Liver (tissue), 9 donors: Measurements from ENCODE around the gene CDH3. TPM values are rescaled to one million over a fixed set of nuclear protein-coding genes. Genes with fewer than 3 reads are reported as not detected.
A peak's percentile ranks its signal among the peaks of the same experiment; 100 is the strongest.

Experiments used
- DNase-seq: peaks from one replicate; pipeline ENCODE4 v3.0.0-alpha.2; 2017; ENCODE audit warnings: low spot score
- H3K27ac ChIP-seq, 2 donors: one replicate each; pipeline ENCODE4 v1.7.0; 2013; ENCODE audit warnings: inconsistent platforms in 2 of 2, low read length in 2 of 2, control low read depth in 1 of 2, low read depth in 1 of 2, mild to moderate bottlenecking in 1 of 2
- H3K27me3 ChIP-seq, 4 donors: one replicate each; pipeline versions ENCODE4 v1.6.1 to v1.7.0; 2013; ENCODE audit warnings: low read length in 3 of 4, inconsistent platforms in 1 of 4, mild to moderate bottlenecking in 1 of 4, moderate library complexity in 1 of 4; ENCODE audit not compliant: control insufficient read depth in 4 of 4, insufficient read depth in 4 of 4
- H3K36me3 ChIP-seq, 4 donors: one replicate each; pipeline versions ENCODE4 v1.6.1 to v1.7.0; 2013; ENCODE audit warnings: low read length in 3 of 4, mild to moderate bottlenecking in 3 of 4, low read depth in 1 of 4, moderate library complexity in 1 of 4; ENCODE audit not compliant: control insufficient read depth in 4 of 4, insufficient read depth in 3 of 4
- H3K4me1 ChIP-seq, 4 donors: one replicate each; pipeline versions ENCODE4 v1.6.1 to v1.7.0; 2013; ENCODE audit warnings: low read length in 3 of 4, mild to moderate bottlenecking in 3 of 4, moderate library complexity in 1 of 4; ENCODE audit not compliant: control insufficient read depth in 4 of 4, insufficient read depth in 4 of 4
- H3K4me3 ChIP-seq, 3 donors: one replicate each; pipeline versions ENCODE4 v1.6.1 to v1.7.0; 2013; ENCODE audit warnings: low read length in 3 of 3, control low read depth in 1 of 3, low read depth in 1 of 3, mild to moderate bottlenecking in 1 of 3
- H3K9ac ChIP-seq, 2 donors: one replicate each; pipeline ENCODE4 v1.7.0; 2013; ENCODE audit warnings: low read length in 2 of 2, mild to moderate bottlenecking in 2 of 2, moderate library complexity in 2 of 2, control low read depth in 1 of 2, low read depth in 1 of 2
- H3K9me3 ChIP-seq, 4 donors: one replicate each; pipeline versions ENCODE4 v1.6.1 to v1.7.0; 2013; ENCODE audit warnings: low read length in 3 of 4; ENCODE audit not compliant: control insufficient read depth in 4 of 4
- CTCF ChIP-seq: fragments of 150-350 bp; IDR thresholded peaks from 2 replicates; pipeline ENCODE4 v1.5.1; 2017; ENCODE audit warnings: improper control_type of control experiment, low read depth, low read length; ENCODE audit not compliant: missing input control
- FOXA1 ChIP-seq: IDR thresholded peaks from 2 replicates; pipeline ENCODE4 v1.6.1; 2016; ENCODE audit warnings: antibody characterized with exemption
- FOXA2 ChIP-seq: IDR thresholded peaks from 2 replicates; pipeline ENCODE4 v1.6.1; 2016; ENCODE audit warnings: antibody characterized with exemption
- GABPA ChIP-seq, 2 donors: IDR thresholded peaks in 1 of 2; conservative IDR thresholded peaks in 1 of 2; 2 replicates each; pipeline ENCODE4 v1.6.1; 2016; ENCODE audit warnings: antibody characterized with exemption in 2 of 2, mild to moderate bottlenecking in 1 of 2, moderate library complexity in 1 of 2
- HNF4G ChIP-seq: IDR thresholded peaks from 2 replicates; pipeline ENCODE4 v1.6.1; 2016; ENCODE audit warnings: antibody characterized with exemption
- JUND ChIP-seq, 2 donors: IDR thresholded peaks; 2 replicates each; pipeline ENCODE4 v1.6.1; 2016; ENCODE audit warnings: antibody characterized with exemption in 2 of 2
- MAX ChIP-seq: IDR thresholded peaks from 2 replicates; pipeline ENCODE4 v1.6.1; 2016; ENCODE audit warnings: antibody characterized with exemption
- NR2F2 ChIP-seq: IDR thresholded peaks from 2 replicates; pipeline ENCODE4 v1.6.1; 2016; ENCODE audit warnings: antibody characterized with exemption
- RAD21 ChIP-seq, 2 donors: IDR thresholded peaks; 2 replicates each; pipeline ENCODE4 v1.6.1; 2016; ENCODE audit warnings: antibody characterized with exemption in 2 of 2, mild to moderate bottlenecking in 2 of 2
- RXRA ChIP-seq, 2 donors: IDR thresholded peaks; 2 replicates each; pipeline ENCODE4 v1.6.1; 2017 to 2018; ENCODE audit warnings: antibody characterized with exemption in 2 of 2, mild to moderate bottlenecking in 1 of 2
- SP1 ChIP-seq: IDR thresholded peaks from 2 replicates; pipeline ENCODE4 v1.6.1; 2018; ENCODE audit warnings: antibody characterized with exemption, mild to moderate bottlenecking
- YY1 ChIP-seq: IDR thresholded peaks from 2 replicates; pipeline ENCODE4 v1.6.1; 2016; ENCODE audit warnings: antibody characterized with exemption, mild to moderate bottlenecking
- ZBTB33 ChIP-seq: IDR thresholded peaks from 2 replicates; pipeline ENCODE4 v1.6.1; 2016; ENCODE audit warnings: antibody characterized with exemption
- WGBS: extraction: QIAGEN DNeasy Blood & Tissue Kit; methylation state at CpG from one replicate; pipeline ENCODE4 v1.1.7; 2013; 5-methylcytosine and 5-hydroxymethylcytosine counted together
- polyA plus RNA-seq, 2 donors: library from polyadenylated mRNA; stranded (reverse) in 1 of 2; unstranded in 1 of 2; fragments of 200-250 nt in 1 of 2; fragments of >200 nt in 1 of 2; fragmentation: Nextera tagmentation in 1 of 2; extraction: Ambion mirVana in 1 of 2; gene quantifications; one replicate each; pipeline versions ENCODE4 v1.2.1 to v1.2.3, GENCODE V29; 2013 to 2015
- total RNA-seq, 2 donors: library from RNA; depleted of rRNA; stranded (reverse); fragments of >200 nt; gene quantifications; one replicate each; pipeline ENCODE4 v1.2.3, GENCODE V29; 2014
- donor health status: healthy.
- donor health status: healthy.
- donor health status: healthy.
- donor health status: healthy.
- donor health status: healthy.

Gene CDH3
- total and polyA plus RNA-seq, 4 donors, result 0.08 to 0.19 TPM; not detected in 2

- DNase-seq, result peak; percentile 86
- H3K27ac ChIP-seq, result no peak overlapping the region
- no peaks in the 10 kb centered on the region for H3K27me3 ChIP-seq
- H3K9ac ChIP-seq, result no peak overlapping the region
- no peak overlapping the region for H3K4me3 ChIP-seq
- no peaks in the 10 kb centered on the region for H3K36me3 ChIP-seq
- peaks cover 0 to 2% (median 0%) of the 10 kb centered on the region in 4 donors for H3K4me1 ChIP-seq
- TF ChIP-seq CTCF (peak; percentile 94), FOXA1 (no peak), ZBTB33 (no peak), RAD21 (IDR thresholded peaks at IDR 0.05) (peak; percentile 97 to 98), RXRA (IDR thresholded peaks at IDR 0.05) (peak; percentile 27 to 50), SP1 (peak; percentile 4), NR2F2 (no peak)
- 42% methylated on average over 15 of the region's 15 CpGs for WGBS
- H3K9me3 ChIP-seq, result no peaks in the 10 kb centered on the region
Measured at GRCh38 chr16:68704232-68704867, 59.2 kb downstream of the CDH3 start.

- H3K4me1 ChIP-seq, result peaks cover 0 to 4% (median under 1%) of the 10 kb centered on the region in 4 donors
- no peak for TF ChIP-seq RAD21 (IDR thresholded peaks at IDR 0.05)
- no peak for TF ChIP-seq MAX
- TF ChIP-seq FOXA2, result no peak
- TF ChIP-seq HNF4G, result no peak
- no peak for TF ChIP-seq CTCF
- no peak for TF ChIP-seq GABPA (IDR thresholded peaks at IDR 0.05 in 1 of 2, conservative IDR thresholded peaks at IDR 0.05 in 1 of 2)
- no peak for TF ChIP-seq FOXA1
- TF ChIP-seq SP1, result no peak
- TF ChIP-seq YY1, result no peak
- no peak for TF ChIP-seq JUND (IDR thresholded peaks at IDR 0.05)
Measured at GRCh38 chr16:68707340-68708152, 62.4 kb downstream of the CDH3 start.

More at GRCh38 chr16:68707340-68708152, 62.4 kb downstream of the CDH3 start:
- DNase-seq, result no peak
- Histone ChIP-seq H3K9ac (no peak overlapping the region), H3K9me3 (no peaks in the 10 kb centered on the region), H3K27me3 (no peaks in the 10 kb centered on the region), H3K4me3 (no peak overlapping the region), H3K36me3 (no peaks in the 10 kb centered on the region), H3K27ac (no peak overlapping the region)
- 75% methylated on average over 27 of the region's 27 CpGs for WGBS
